OCI-LY1 (cell line): ENCODE measurements around the gene IL1RAPL1.

Experiments
- H2AFZ ChIP-seq: fragments of 200-600 bp; sonication (generic), shearing (Covaris generic); 2 replicates; pipeline ENCODE4 v1.6.0; 2014; ENCODE audit warnings: antibody characterized with exemption, mild to moderate bottlenecking, low read length
- H3F3A ChIP-seq: fragments of 200-600 bp; sonication (generic), shearing (Covaris generic); 2 replicates; pipeline ENCODE4 v1.6.0; 2014; ENCODE audit warnings: mild to moderate bottlenecking, antibody characterized with exemption, low read length, moderate library complexity; ENCODE audit not compliant: insufficient read depth
- H3K27ac ChIP-seq: fragments of 200-600 bp; sonication (generic); 2 replicates; pipeline ENCODE4 v1.5.1; 2014; ENCODE audit warnings: low read length, mixed run types, mild to moderate bottlenecking, low read depth; ENCODE audit not compliant: poor library complexity, severe bottlenecking
- H3K27me3 ChIP-seq: fragments of 200-600 bp; sonication (generic); 2 replicates; pipeline ENCODE4 v1.6.0; 2014; ENCODE audit warnings: antibody characterized with exemption, mild to moderate bottlenecking, low read length, moderate library complexity; ENCODE audit not compliant: insufficient read depth
- H3K36me3 ChIP-seq: fragments of 200-600 bp; sonication (generic); 2 replicates; pipeline ENCODE4 v1.6.1; 2014; ENCODE audit warnings: mild to moderate bottlenecking, antibody characterized with exemption, low read length, moderate library complexity, mixed read lengths; ENCODE audit not compliant: insufficient read depth
- H3K4me1 ChIP-seq: fragments of 200-600 bp; sonication (generic); 2 replicates; pipeline ENCODE4 v1.5.1; 2014; ENCODE audit warnings: mild to moderate bottlenecking, low read length, moderate library complexity; ENCODE audit not compliant: insufficient read depth, severe bottlenecking
- H3K4me2 ChIP-seq: fragments of 200-600 bp; sonication (generic), shearing (Covaris generic); 2 replicates; pipeline ENCODE4 v1.6.1; 2014; ENCODE audit warnings: low read length
- H3K4me3 ChIP-seq: fragments of 200-600 bp; sonication (generic); 2 replicates; pipeline ENCODE4 v1.5.1; 2014; ENCODE audit warnings: low read length, low read depth, mild to moderate bottlenecking, mixed read lengths; ENCODE audit not compliant: poor library complexity, severe bottlenecking
- H3K79me2 ChIP-seq: fragments of 200-600 bp; shearing (Covaris generic); 2 replicates; pipeline ENCODE4 v1.6.1; 2016; ENCODE audit warnings: mixed run types, low read length, mixed read lengths; ENCODE audit not compliant: insufficient read depth
- H3K9ac ChIP-seq: fragments of 200-600 bp; sonication (generic), shearing (Covaris generic); 2 replicates; pipeline ENCODE4 v1.6.1; 2014; ENCODE audit warnings: mild to moderate bottlenecking, low read length, mixed read lengths
- H3K9me2 ChIP-seq: fragments of 200-600 bp; sonication (generic), shearing (Covaris generic); 2 replicates; pipeline ENCODE4 v1.6.1; 2014; ENCODE audit warnings: low read depth, mild to moderate bottlenecking, low read length, mixed read lengths
- H3K9me3 ChIP-seq: fragments of 200-600 bp; shearing (Covaris generic); 2 replicates; pipeline ENCODE4 v1.6.1; 2014; ENCODE audit warnings: low read length, mixed read lengths
- H4K20me1 ChIP-seq: fragments of 200-600 bp; sonication (generic), shearing (Covaris generic); 2 replicates; pipeline ENCODE4 v1.6.0; 2016; ENCODE audit warnings: mild to moderate bottlenecking, low read length; ENCODE audit not compliant: insufficient read depth
- CTCF ChIP-seq: fragments of 200-600 bp; sonication (generic), shearing (Covaris generic); IDR thresholded peaks from 2 replicates; pipeline ENCODE4 v1.5.1; 2017; ENCODE audit warnings: mild to moderate bottlenecking, antibody characterized with exemption, low read length, moderate library complexity, mixed read lengths
- EZH2 ChIP-seq: fragments of 200-600 bp; sonication (generic), shearing (Covaris generic); IDR thresholded peaks from 2 replicates; pipeline ENCODE4 v1.8.0; 2017; ENCODE audit warnings: borderline replicate concordance, mixed run types, mild to moderate bottlenecking, antibody characterized with exemption, low read length, moderate library complexity, mixed read lengths

The IL1RAPL1 gene

GRCh38 chrX:29090811-29091210 is 503.6 kb downstream of the IL1RAPL1 start:
- no peaks in the 10 kb centered on the region for H3F3A ChIP-seq

GRCh38 chrX:29107231-29107630 is 520.0 kb downstream of the IL1RAPL1 start:
- H3K9me2 ChIP-seq: no peaks in the 10 kb centered on the region
- H3K27me3 ChIP-seq: no peaks in the 10 kb centered on the region
- no peaks in the 10 kb centered on the region for H3K79me2 ChIP-seq
- no peaks in the 10 kb centered on the region for H3K4me1 ChIP-seq
- H2AFZ ChIP-seq: no peak overlapping the region
- no peak overlapping the region for H3K4me3 ChIP-seq
- no peaks in the 10 kb centered on the region for H4K20me1 ChIP-seq
- H3K36me3 ChIP-seq: no peaks in the 10 kb centered on the region
- H3K4me2 ChIP-seq: no peak overlapping the region
- H3K9ac ChIP-seq: no peak overlapping the region
- no peak overlapping the region for H3K27ac ChIP-seq
- TF ChIP-seq EZH2: no peak
- TF ChIP-seq CTCF: no peak
- H3K9me3 ChIP-seq: no peaks in the 10 kb centered on the region
- H3F3A ChIP-seq: no peaks in the 10 kb centered on the region

More at GRCh38 chrX:29090811-29091210, 503.6 kb downstream of the IL1RAPL1 start:
- no peaks in the 10 kb centered on the region for H3K9me2 ChIP-seq
- H4K20me1 ChIP-seq: no peaks in the 10 kb centered on the region
- H3K36me3 ChIP-seq: no peaks in the 10 kb centered on the region
- H3K4me2 ChIP-seq: no peak overlapping the region
- H3K4me3 ChIP-seq: no peak overlapping the region
- no peak overlapping the region for H3K9ac ChIP-seq
- no peaks in the 10 kb centered on the region for H3K4me1 ChIP-seq
- TF ChIP-seq EZH2 (no peak), CTCF (no peak)
- H3K9me3 ChIP-seq: no peaks in the 10 kb centered on the region
- H3K27ac ChIP-seq: no peak overlapping the region
- no peaks in the 10 kb centered on the region for H3K27me3 ChIP-seq
- H3K79me2 ChIP-seq: no peaks in the 10 kb centered on the region
- no peak overlapping the region for H2AFZ ChIP-seq

GRCh38 chrX:29110041-29110440 is 522.8 kb downstream of the IL1RAPL1 start:
- no peaks in the 10 kb centered on the region for H3K27me3 ChIP-seq
- no peak overlapping the region for H3K4me3 ChIP-seq
- no peaks in the 10 kb centered on the region for H3K4me1 ChIP-seq
- H2AFZ ChIP-seq: no peak overlapping the region
- H3F3A ChIP-seq: no peaks in the 10 kb centered on the region
- H4K20me1 ChIP-seq: no peaks in the 10 kb centered on the region
- H3K79me2 ChIP-seq: no peaks in the 10 kb centered on the region
- no peak overlapping the region for H3K9ac ChIP-seq
- no peaks in the 10 kb centered on the region for H3K9me2 ChIP-seq
- H3K4me2 ChIP-seq: no peak overlapping the region
- TF ChIP-seq CTCF (no peak), EZH2 (no peak)
- no peak overlapping the region for H3K27ac ChIP-seq
- no peaks in the 10 kb centered on the region for H3K36me3 ChIP-seq
- H3K9me3 ChIP-seq: no peaks in the 10 kb centered on the region
